ENCODE data around the gene TMEM167B.
"Not testable (repeated sequence)": the region's sequence is repeated elsewhere in the genome, so short reads cannot be mapped to it uniquely, and the experiment has no call there.

The TMEM167B gene

DNA sequence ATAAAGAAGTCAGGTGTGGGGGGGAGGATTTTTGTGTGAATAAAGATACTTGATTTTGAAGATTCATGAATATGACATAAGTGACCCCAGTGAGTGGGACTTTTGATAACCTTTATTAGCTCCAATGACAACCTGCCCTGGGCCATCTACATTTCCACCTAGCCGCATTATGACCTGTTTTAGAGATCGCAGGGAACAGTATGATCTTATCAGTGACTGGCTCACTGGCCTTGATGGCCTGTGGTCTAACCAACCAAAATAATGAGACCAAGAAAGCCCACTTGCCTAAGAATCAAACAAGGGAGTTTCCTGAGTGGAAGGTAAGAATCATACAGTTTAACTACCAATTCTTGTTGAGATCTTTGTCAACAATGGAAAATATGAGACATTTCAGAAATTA is 25.1 kb downstream of the TMEM167B start:
- DNase-seq = no peak

DNA sequence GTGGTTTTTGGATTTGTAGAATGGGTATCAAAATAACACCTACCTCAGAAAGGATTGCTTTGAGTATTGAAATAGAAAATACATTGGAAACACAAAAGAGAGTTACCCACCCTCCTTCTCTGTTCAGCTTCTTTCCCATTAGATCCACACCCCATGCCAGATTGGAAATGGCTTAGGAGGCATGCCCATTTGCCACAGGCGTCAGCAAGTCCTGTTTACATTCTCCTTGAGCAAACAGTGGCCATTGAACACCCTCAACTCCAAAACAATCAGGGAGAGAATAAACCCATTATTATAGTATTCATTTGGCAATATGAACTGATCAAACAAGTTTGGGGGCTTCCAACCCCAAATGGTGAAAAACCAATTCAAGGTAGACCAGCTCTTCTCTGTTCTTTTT is 25.7 kb downstream of the TMEM167B start:
- DNase-seq = no peak

DNA sequence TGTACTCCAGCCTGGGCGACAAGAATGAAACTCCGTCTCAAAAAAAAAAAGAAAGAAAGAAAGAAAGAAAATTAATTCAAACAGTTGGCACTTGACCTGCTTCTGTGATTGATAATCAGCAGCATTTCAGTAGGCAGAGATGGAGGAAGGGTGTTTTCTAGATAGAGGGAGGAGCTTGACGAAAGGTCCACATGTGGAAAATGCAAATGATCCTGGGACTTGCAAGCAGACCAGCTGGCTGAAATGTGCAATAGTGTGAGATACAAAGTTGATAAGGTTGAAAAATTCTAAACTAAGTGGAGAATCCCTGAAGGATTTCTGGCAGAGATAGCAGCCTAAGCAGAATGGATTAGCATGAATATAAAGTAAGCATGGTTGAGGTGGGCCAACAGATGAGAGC is 27.5 kb downstream of the TMEM167B start:
- DNase-seq = no peak

DNA sequence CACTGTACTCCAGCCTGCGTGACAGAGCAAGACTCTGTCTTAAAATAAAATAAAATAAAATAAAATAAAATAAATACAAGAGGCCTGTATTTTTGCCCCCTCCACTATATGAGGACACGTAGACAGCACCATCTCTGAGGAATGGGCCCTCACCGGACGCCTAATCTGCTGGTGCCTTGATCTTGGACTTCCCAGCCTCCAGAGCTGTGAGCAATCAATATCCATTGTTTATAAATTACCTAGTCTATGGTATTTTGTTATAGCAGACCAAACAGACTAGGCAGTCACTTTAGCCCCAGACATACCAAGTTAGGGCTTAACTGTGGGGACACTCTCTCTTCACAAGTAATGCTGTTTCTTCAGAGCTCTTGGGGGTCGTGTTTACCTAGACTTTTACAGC is 29.8 kb downstream of the TMEM167B start:
- DNase-seq = no peak

DNA sequence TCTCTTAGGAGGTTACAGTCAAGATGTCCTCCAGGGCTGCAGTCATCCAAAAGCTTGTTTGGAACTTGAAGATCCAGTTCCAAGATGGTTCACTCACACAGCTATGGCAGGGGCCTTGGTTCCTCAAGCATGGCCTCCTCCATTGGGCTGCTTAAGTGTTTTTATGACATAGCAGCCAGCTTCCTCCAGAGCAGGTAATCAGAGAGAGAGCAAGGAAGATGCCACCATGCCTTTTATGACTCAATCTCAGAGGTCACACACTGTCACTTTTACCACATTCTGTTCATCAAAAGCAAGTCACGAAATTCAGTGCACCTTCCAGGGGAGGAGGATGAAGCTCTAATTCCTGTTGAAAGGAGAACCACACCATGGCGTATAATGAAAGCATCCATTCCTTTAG is 40.5 kb downstream of the TMEM167B start:
- no peak for DNase-seq

DNA sequence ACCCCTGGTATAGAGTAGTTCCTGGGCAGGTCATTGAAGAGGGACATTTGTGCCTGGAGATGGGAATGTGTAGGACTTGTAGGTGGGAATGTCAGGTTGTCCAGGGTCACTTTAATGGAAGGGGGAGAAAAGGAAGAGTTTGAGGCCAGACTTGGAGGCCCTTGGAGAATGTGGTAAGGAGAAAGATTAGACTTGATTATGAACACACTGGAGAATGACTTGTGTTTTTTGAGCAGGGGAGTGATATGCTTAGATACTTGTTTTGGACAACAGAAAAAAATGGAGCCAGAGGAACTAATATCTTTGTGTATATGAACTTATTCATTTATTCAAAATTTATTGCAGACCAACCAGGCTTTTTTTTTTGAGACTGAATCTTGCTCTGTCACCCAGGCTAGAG is 41.2 kb downstream of the TMEM167B start:
- no peak for DNase-seq

DNA sequence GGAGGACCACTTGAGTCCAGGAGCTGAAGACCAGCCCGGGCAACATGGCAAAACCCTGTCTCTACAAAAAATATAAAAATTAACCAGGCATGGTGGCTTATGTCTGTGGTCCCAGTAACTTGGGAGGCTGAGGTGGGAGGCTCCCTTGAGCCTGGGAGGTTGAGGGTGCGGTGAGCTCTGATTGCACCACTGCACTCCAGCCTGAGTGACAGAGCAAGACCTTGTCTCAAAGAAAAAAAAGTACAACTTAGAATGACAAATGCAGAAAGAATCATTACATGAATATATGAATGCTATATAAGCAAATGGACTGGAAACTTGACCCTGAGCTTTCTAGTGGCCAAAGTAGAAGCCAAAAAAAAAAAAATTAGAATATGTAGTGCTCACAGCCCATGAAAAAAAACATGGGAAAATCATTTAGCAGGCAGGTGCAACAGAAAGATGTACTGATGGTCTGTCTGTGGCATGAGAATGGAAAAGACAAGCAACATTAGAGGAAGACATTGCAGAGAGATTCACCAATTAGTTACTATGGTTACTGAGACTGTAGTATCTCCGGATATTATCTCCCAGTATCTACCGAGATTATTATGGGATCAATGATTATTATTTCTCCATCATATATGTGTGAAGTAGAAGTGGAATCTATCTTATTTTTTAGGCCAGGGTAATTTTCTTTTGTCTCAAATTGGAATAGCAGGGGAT is 42.6 kb downstream of the TMEM167B start:
- DNase-seq = no peak

DNA sequence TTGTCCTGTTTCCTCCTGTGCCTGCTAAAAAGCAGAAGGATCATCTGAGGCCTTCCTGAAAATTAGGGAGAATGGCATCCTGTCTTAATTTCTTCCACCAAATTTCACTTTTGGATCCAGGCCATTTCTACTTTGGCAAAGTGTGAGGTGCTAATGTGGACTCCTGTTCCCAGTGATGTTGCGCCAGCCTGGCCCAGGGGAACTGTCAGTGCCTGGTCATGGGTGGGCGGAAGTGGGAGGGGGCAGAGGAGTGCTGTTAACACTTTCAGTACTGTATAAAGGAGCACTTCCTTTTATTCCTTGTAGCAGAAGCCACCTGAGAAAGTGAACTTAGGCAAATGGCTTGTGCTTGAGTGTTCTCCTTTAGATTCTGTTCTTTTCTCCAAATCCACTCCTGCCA is 43.3 kb downstream of the TMEM167B start:
- no peak for DNase-seq

DNA sequence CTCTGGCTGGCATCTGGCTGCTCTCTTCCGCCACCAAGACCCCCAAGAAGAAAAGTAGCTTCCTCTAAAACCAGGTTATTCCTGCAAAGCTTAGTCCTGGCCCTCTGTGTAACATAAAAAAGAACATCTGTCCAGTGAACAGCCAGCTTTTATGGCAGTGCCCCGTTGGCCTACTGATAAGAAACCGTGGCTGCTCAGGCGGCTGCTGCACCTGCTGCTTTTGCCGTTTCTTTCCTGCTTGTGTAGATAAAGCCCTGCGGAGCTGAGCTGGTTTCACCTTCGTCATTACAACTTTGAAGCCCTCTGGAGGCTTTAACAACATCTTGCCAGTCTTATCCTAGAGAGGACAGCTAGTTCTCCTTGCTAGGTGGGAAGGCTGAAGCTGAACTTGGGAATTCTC is 43.9 kb downstream of the TMEM167B start:
- DNase-seq = no peak

DNA sequence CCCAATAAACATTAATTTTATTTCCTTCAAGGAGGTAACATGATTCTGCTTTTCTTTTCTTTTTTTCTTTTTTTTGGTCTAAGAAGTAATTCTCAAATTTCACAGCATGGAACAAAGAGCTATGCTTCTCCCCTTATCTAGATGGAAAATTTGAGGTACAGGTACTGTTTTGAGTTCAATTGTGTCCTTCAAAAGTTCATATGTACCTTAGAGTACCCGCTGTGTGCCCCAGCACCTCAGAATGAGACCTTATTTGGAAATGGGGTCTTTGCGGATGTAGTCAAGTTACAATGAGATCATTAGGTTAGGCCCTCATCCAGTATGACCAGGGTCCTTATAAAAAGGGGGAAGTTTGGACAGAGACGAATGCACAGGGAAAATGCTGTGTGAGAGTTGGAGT is 45.4 kb downstream of the TMEM167B start:
- DNase-seq = no peak

DNA sequence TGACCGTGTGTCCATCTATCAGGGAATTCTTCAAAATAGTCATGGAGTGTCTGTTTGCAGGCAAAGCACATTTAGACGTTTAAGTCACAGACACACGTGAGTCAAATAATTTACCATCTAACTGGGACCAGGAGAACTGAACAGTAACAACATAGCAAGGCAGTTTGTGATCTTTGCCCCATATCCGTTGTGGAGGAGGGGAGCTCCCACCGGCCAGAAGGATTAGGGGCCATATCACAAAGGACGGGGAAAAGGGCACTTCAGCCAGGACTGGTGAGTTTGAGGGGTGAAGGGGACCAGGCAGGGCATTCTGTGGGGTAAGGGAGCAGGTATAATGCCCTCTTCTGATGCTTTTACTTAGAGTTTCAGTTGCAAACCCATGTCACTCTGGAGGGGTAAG is 46.2 kb downstream of the TMEM167B start:
- no peak for DNase-seq

DNA sequence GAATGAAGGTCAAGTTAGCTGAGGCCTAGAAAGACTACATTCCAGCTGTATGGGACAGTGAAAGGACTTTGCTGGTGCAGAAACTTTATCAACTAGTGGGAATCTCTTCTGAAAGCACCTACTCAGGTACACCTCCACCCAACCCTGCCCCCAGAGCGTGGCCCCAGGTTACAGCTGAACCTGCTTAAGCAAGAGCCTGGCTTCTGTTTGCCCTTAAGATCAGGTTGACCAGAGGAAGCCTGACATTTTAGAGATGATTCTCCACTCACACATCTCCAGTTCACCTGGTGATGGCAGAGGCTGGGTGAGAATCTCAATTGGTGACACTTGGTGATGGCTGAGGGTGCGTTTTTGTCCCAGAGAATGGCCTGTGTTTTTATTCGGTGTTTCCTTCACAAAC is 47.4 kb downstream of the TMEM167B start:
- no peak for DNase-seq

DNA sequence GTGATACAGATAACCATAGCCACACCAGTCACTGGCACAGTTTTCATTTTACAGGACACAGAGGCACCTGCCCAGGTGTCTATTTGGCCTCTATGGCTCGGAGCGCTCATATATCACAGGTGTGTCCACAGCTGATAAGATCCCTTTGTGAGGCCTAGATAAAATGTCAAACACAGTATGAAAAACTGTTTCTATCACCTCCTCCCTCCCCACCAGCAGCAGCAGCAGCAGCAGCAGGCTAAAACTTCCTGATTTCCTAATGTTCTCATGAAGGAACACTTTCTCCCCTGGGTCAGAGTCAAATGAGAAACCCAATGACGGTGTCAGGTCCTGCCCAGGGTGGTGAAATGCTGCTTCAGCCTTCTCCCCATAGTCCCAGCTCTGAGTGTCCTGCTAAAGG is 47.8 kb downstream of the TMEM167B start:
- DNase-seq = no peak

DNA sequence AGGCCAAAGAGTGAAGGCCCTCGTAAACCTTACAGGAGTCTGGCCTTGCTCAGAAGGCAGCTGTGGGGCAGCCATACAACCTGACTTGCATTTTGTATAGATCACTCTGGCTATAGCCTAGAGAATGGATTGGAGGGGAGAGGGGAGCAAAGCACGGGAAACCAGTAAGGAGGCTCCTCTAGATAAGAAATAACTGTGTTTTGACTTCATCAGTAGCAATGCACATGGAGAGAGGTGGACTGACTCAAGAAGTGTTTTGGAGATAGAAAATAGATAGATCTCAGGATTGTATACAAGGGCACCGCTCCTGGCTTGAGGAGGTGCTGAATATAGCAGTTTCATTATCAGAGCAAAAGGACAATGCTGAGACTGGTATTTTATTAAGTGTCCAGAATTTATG is 49.8 kb downstream of the TMEM167B start:
- DNase-seq = no peak

DNA sequence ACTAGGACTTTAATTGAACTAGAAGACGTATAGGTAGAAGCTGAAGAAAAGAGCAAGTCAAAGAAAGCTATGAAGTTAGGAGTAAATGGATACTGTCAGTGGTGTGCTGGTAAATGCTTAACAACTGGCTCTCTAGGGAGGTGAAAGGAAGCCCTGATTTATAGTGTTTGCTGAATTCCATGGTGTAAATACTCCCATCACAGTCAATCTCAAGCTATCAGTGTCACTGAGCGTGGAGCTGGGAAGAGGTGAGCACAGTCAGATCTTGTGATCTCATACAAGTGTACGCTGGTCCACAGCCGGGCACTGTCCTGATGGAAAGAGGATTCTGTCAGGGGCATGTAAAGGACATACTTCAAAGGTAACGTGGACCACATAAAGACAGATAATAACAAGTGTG is 51.7 kb downstream of the TMEM167B start:
- DNase-seq = no peak

DNA sequence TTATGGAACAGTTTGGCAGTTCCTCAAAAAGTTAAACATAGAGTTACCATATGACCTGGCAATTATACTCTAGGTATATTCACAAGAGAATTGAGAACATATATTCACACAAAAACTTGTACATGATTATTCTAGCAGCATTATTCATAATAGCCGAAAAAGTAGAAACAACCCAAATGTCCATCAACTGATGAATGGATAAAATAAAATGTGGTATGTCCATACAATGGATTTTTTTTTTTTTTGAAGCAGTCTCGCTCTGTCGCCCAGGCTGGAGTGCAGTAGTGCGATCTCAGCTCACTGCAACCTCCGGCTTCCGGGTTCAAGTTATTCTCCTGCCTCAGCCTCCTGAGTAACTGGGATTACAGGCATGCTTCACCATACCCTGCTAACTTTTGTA is 52.2 kb downstream of the TMEM167B start:
- DNase-seq = not testable (repeated sequence)

All from NK-92 treated with Interleukin-12 subunit alpha and Interleukin-12 subunit beta, amount 100 ng/mL, for 24 hours (cell line).